ENCODE results near the gene TEX19. TPM values are rescaled to one million over a fixed set of nuclear protein-coding genes. Genes with fewer than 3 reads are reported as not detected.

TEX19 gene
- total and polyA plus RNA-seq, 2 of the 8 experiments (the other 6 are each of a cell fraction or from before 2014, with no cell fraction given): 0.54 to 0.80 TPM

- Histone ChIP-seq H3K9ac (replicated peaks in 1 of 4; ENCODE audit: extremely low read depth in 1 of 4, low read depth in 3 of 4, low read length in 3 of 4) (no peak overlapping the region), H3K79me2 (ENCODE audit: control insufficient read depth in 1 of 2, insufficient read depth in 2 of 2, low read length in 2 of 2) (no peaks in the 10 kb centered on the region), H4K91ac (replicated peaks; ENCODE audit: insufficient read length, low read length) (no peak overlapping the region), H2BK5ac (ENCODE audit: low read depth, low read length) (no peak overlapping the region), H3K4me1 (replicated peaks in 1 of 4; ENCODE audit: control insufficient read depth in 3 of 4, insufficient read depth in 4 of 4, low read length in 3 of 4) (no peaks in the 10 kb centered on the region; a peak in 1 of 7 replicates), H2BK12ac (ENCODE audit: low read depth, low read length) (no peak overlapping the region), H3K18ac (ENCODE audit: extremely low read depth, low read length) (no peak overlapping the region), H3K23me2 (ENCODE audit: low read depth, low read length) (no peaks in the 10 kb centered on the region), H3K4ac (replicated peaks; ENCODE audit: insufficient read length, low read depth, low read length) (no peak overlapping the region), H3K56ac (replicated peaks; ENCODE audit: insufficient read length, low read depth, low read length) (no peak overlapping the region), H2AFZ (ENCODE audit: low read length) (no peak overlapping the region), H2BK15ac (ENCODE audit: low read length) (no peak overlapping the region), H3K27me3 (replicated peaks in 1 of 4; ENCODE audit: control insufficient read depth in 3 of 4, extremely low read depth in 1 of 4, insufficient read depth in 3 of 4, low read length in 3 of 4) (no peaks in the 10 kb centered on the region; a peak in 1 of 7 replicates), H4K8ac (ENCODE audit: extremely low read depth, insufficient read depth, low read length) (no peak overlapping the region), H2BK20ac (ENCODE audit: low read length) (no peak overlapping the region), H3K36me3 (ENCODE audit: control insufficient read depth in 2 of 4, insufficient read depth in 4 of 4, low read length in 3 of 4) (no peaks in the 10 kb centered on the region), H4K5ac (ENCODE audit: insufficient read length, low read depth, low read length) (no peak overlapping the region), H2BK120ac (replicated peaks; ENCODE audit: low read depth, low read length) (no peak overlapping the region), H4K20me1 (replicated peaks in 1 of 2; ENCODE audit: control insufficient read depth in 1 of 2, insufficient read depth in 2 of 2, low read length in 2 of 2) (no peaks in the 10 kb centered on the region), H3K4me3 (ENCODE audit: extremely low read depth in 1 of 4, insufficient read depth in 2 of 4, low read depth in 3 of 4, low read length in 4 of 4) (no peak overlapping the region), H2AK5ac (ENCODE audit: low read depth, low read length) (no peak overlapping the region), H3K27ac (ENCODE audit: low read depth, low read length) (no peak overlapping the region), H3K14ac (ENCODE audit: insufficient read length) (no peak overlapping the region), H3K23ac (ENCODE audit: insufficient read length) (no peak overlapping the region), H3K9me3 (ENCODE audit: insufficient read depth in 2 of 2, low read depth in 1 of 2, low read length in 1 of 2) (no peaks in the 10 kb centered on the region), H3K79me1 (ENCODE audit: low read depth, low read length) (no peaks in the 10 kb centered on the region), H3K4me2 (ENCODE audit: insufficient read depth in 1 of 2, low read depth in 2 of 2, low read length in 2 of 2) (no peak overlapping the region)
- 91% methylated on average over 28 of the region's 28 CpGs; no CpG with 5 or more reads in 1 of the 2 experiments for WGBS, 2 experiments (ENCODE audit: extremely low coverage in 1 of 2, insufficient coverage in 1 of 2, insufficient read length in 1 of 2, insufficient replicate concordance in 2 of 2, low coverage in 1 of 2, low lambda C conversion rate in 2 of 2, missing lambda C conversion rate in 1 of 2)
- ChIA-PET CTCF (ENCODE audit: partially characterized antibody) (interaction anchor here (0.6 to 2.3 kb wide), 34 partner anchors 11 to 1738 kb away, joined by 3 to 9 read pairs (median 4); partner anchors contain the start of gene SECTM1), POLR2A (ENCODE audit: partially characterized antibody) (interaction anchor here (0.6 kb wide), 1 partner anchor 56 kb away, joined by 3 read pairs; no protein-coding TSS in a partner anchor)
- no peak for FAIRE-seq
- no peak for TF ChIP-seq POLR2A (IDR thresholded peaks at IDR 0.05; ENCODE audit: control extremely low read depth in 1 of 2, low read depth in 2 of 2, low read length in 2 of 2)
- peak in 1 of 2 experiments; percentile 19; a peak in 1 of 4 replicates for TF ChIP-seq RAD21 (IDR thresholded peaks at IDR 0.05 in 1 of 2, conservative IDR thresholded peaks at IDR 0.05 in 1 of 2; ENCODE audit: low read depth in 2 of 2, low read length in 2 of 2)
- TF ChIP-seq CTCF (IDR thresholded peaks at IDR 0.05; ENCODE audit: control extremely low read depth in 1 of 3, insufficient read depth in 1 of 3, low read depth in 1 of 3, low read length in 3 of 3): peak; percentile 7 to 37 (median 30)
- no peak for DNase-seq (ENCODE audit: low read depth in 1 of 2, low spot score in 2 of 2)
Observed at GRCh38 chr17:82350182-82351030, 8.6 kb upstream of the TEX19 start.
